Stomach smooth muscle (tissue), 2 donors: Measurements from ENCODE around the gene NACC2.

Source experiments
- H3K27ac ChIP-seq: one replicate; pipeline ENCODE4 v1.7.0; 2013; ENCODE audit warnings: mild to moderate bottlenecking, low read length, inconsistent platforms
- H3K27me3 ChIP-seq, 2 donors: one replicate each; pipeline ENCODE4 v1.7.0; 2013; ENCODE audit warnings: low read length in 2 of 2; ENCODE audit not compliant: insufficient read depth in 2 of 2, control insufficient read depth in 1 of 2
- H3K36me3 ChIP-seq, 2 donors: one replicate each; pipeline ENCODE4 v1.7.0; 2013; ENCODE audit warnings: low read length in 2 of 2; ENCODE audit not compliant: control insufficient read depth in 2 of 2, insufficient read depth in 2 of 2
- H3K4me1 ChIP-seq: one replicate; pipeline ENCODE4 v1.7.0; 2013; ENCODE audit warnings: low read length; ENCODE audit not compliant: control insufficient read depth, insufficient read depth
- H3K4me3 ChIP-seq, 2 donors: one replicate each; pipeline ENCODE4 v1.7.0; 2013; ENCODE audit warnings: low read length in 2 of 2
- H3K9ac ChIP-seq, 2 donors: one replicate each; pipeline ENCODE4 v1.7.0; 2013; ENCODE audit warnings: low read length in 2 of 2, mild to moderate bottlenecking in 1 of 2
- H3K9me3 ChIP-seq, 2 donors: one replicate each; pipeline ENCODE4 v1.7.0; 2013; ENCODE audit warnings: low read length in 2 of 2; ENCODE audit not compliant: control insufficient read depth in 2 of 2
- donor health status: healthy.
- donor health status: Pancreatic carcinoma.

The NACC2 gene

DNA sequence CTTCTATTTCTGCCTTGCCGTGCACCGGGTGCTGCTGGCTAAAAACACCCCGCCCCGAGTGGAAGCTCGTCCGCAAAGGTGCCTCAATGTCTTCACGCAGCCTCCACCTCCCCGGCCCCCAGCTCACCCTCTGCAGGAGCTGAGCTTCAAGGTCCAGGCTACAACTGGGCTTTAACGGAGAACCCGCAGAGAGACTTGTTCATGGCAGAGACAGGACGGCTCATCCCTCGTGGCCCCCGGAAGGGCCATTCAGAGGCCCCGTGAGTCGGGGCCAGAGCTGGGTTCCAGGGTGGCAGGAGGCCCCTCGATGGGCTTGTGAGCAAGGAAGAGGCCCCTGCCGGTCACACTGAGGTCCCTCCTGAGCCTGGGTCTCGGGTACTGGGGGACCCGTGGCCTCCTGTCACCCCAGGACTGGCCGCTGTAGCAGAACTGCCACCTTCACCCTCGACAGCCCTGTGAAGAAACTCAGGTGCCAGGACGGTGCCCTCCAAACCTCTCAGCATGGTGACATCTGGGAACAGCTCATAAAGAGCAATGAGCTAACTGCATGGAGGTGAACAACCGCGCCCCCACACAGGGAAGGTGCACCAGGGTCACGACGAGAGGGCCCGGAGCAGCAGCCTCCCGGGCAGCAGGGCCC lies 75.9 kb downstream of the NACC2 start:
- Histone ChIP-seq H3K27ac (no peak overlapping the region), H3K9ac (peak overlapping the region in 1 of 2 donors; percentile 29), H3K4me3 (no peak overlapping the region), H3K4me1 (peaks cover 50% of the 10 kb centered on the region), H3K9me3 (no peaks in the 10 kb centered on the region), H3K36me3 (peaks cover 0 to 12% of the 10 kb centered on the region in 2 donors), H3K27me3 (no peaks in the 10 kb centered on the region)

DNA sequence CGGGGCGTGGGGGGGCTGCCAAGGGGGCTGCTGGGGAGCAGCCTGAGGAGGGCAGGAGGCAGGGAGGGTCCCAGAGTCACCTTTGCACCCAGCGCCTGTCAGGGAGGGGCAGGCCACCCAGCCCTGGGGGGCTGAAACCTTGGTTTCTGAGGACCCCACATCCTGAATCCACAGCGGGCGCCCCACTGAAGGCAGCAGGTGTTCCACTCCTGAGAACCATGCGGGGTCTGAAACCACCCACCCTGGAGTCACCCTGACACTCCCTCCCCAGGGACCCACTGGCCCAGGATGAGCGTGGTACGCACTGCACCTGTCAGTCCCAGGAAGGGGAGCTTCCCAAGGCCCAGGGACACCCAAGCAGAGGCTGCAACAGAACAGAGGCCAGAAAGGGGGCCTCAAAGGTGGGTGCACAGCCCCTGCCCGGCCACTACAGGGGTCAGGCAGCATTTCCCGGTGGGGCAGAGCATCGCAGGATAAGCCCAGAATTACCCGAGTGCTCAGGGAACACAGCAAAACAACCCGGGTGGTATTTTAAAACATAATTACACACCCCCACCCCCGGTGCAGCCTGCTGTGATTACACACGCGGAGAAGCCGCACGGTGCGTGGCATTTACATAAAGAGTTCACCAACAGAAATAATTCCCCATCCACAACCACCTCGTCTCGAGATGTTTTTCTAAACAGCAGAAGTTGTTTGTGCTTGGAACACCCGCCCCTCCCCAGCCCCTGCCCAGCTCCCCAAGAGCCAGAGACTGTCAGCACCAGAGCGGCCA lies 76.6 kb downstream of the NACC2 start:
- no peaks in the 10 kb centered on the region for H3K9me3 ChIP-seq
- no peak overlapping the region for H3K27ac ChIP-seq
- H3K27me3 ChIP-seq, result no peaks in the 10 kb centered on the region
- H3K4me1 ChIP-seq, result peaks cover 42% of the 10 kb centered on the region
- no peak overlapping the region for H3K9ac ChIP-seq
- peaks cover 0 to 13% of the 10 kb centered on the region in 2 donors for H3K36me3 ChIP-seq
- no peak overlapping the region for H3K4me3 ChIP-seq

DNA sequence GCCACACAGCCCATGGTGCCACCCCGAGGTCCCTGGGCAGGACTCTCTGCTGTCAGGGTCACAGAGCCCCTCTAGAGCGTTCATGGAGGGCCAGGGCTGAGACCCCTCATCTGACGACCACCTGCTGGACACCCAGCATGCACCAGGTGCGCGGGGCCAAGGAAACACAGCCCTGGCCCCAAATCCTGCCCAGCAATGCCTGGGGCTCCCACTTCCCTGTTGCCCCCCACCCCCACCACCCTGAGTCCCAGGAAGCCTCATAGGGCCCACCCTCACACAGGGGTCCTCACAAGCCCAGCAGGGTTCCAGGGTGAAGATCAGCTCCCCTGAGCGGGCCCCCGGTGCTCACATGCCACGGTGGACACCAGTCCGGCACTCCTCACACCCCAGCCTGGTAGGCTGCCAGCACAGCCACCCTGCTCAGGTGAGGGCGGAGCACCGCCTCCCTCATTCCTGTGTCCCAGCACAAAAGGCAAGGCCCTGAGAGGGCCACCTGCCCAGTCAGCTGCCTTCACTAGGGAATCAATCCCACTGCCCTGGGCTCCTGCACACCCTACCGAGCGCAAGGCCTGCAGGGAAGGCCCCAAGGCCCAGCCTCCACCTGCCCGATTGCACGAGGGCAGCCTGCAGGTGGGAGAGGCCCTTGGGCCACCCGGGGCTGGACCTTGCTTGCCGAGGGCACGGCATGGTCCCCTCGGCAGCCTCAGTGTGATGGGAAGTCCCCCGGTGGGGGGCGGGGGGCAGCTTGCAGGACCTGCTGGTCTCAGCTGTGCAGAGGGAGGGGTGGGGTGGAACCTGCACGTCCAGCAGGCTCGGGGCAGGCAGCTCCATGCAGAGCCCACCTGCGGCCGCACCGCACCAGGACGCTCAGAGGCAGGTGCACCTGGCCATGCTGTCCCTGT lies 77.5 kb downstream of the NACC2 start:
- no peaks in the 10 kb centered on the region for H3K9me3 ChIP-seq
- no peak overlapping the region for H3K9ac ChIP-seq

DNA sequence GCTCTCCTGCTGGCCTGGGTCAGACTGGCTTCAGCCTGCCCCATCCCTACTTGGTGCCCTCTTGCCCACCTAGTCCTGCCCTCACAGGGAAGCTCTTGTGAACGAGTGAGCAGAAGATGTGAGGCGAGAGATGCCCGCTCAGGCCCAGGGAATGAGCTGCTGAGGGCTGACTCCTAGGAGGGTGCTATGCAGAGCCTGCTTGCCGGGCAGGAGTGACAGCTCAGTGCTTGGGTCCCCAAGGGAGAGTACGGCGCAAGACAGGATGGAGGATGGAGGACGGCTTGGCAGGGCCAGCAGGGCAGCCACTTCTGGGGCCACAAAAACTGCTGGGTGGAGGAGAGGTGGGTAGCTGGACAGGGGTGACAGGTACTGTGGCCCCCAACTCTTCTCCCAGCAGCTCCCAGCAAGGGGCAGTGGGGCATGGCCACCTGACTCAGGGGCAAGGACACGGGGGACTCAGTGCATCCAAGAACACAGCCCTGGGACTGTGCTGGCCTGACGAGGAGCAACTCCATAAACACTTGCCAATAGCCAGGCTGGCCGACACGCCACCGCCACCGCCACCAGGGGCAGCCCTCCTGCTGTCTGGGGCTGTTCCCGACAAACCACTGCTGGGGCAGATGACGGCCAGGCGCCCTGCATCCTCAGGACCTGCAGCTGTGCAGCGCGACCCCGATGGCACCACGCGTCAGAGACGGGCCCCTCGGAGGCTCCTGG lies 78.4 kb downstream of the NACC2 start:
- no peak overlapping the region for H3K27ac ChIP-seq
- H3K36me3 ChIP-seq, result peaks cover 0 to 13% of the 10 kb centered on the region in 2 donors
- H3K27me3 ChIP-seq, result no peaks in the 10 kb centered on the region
- H3K4me3 ChIP-seq, result no peak overlapping the region
- no peaks in the 10 kb centered on the region for H3K9me3 ChIP-seq
- H3K4me1 ChIP-seq, result peaks cover 40% of the 10 kb centered on the region
- no peak overlapping the region for H3K9ac ChIP-seq

More for the DNA sequence above, 77.5 kb downstream of the NACC2 start:
- Histone ChIP-seq H3K27me3 (no peaks in the 10 kb centered on the region), H3K4me1 (peaks cover 40% of the 10 kb centered on the region), H3K27ac (no peak overlapping the region), H3K36me3 (peaks cover 0 to 15% of the 10 kb centered on the region in 2 donors), H3K4me3 (no peak overlapping the region)

DNA sequence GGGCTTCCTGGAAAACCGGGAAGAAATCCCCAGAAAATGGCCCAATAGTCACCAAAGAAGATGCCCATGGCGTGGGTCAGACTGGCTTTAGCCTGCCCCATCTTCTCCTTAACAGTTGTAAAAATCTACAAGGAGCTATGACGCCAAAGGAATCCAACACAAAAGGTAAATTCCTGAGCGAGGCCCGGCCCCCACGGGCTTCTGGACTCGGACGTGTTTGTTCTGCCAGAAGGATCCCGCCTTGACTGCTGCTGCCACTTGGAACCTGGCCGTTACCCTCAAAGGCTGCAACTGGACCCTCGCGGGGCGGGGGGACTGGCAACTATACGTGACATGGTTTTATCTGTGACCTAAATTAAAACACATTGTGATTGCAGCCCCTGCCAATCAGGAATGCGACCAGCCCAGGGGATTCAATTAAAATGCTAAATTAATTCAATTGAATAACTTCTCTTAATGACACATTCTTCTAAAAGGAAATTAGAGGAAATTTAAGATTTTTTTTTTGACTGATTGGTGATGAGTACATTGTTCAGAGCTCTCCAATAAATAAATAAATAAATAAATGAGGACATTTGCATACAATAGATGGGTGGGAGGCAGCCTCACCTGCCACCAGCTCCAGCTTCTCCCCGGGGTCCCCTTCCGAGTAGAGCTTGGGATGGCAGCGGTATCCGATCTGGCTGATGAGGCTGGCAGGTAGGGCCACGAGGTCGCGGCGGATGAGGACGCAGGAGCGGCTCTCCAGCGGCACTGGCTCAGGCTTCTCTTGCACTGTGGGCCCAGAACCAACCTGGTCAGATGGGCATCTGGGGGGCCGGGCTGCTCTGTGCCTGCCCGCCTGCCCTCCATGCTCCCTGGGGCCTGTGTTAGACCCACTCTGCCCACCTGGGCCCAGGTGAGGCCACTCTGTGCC lies 79.2 kb downstream of the NACC2 start:
- Histone ChIP-seq H3K9ac (no peak overlapping the region), H3K36me3 (peaks cover 0 to 8% of the 10 kb centered on the region in 2 donors), H3K27me3 (no peaks in the 10 kb centered on the region), H3K9me3 (no peaks in the 10 kb centered on the region), H3K27ac (no peak overlapping the region), H3K4me1 (peaks cover 39% of the 10 kb centered on the region), H3K4me3 (no peak overlapping the region)

DNA sequence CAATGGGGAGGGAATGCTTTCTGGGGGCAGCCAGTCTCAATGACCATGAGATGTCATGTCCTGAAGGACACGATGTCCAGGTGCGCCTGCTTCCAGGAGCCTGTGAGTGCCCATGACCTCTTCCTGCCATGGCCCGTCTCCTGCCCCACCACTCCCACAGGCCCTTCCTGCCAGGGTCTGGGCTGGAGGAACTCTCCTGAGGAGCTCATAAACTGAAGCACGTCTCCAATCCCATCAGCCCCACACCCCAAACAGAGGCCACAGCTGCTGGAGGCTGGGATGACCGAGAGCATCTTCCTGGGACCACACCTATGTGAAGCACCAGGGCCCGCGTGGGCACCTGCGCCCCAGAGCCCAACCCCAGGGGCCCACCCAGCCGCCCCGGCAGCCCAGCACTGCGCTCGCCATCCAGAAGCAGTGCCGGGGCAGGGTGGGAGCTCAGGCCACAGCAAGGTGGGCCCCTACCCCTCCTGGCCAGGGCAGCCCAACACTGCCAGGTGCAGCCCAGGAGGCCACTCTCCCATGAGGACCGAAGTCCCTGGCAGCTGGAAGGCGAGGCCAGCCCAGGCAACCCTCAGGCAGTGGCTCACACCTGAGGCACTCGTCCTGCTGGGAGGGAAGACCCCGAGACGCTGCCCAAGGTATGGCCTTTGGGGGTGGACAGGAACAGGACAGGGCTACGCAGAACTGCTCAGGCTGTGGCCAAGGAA lies 80.0 kb downstream of the NACC2 start:
- no peak overlapping the region for H3K9ac ChIP-seq
- no peak overlapping the region for H3K27ac ChIP-seq
- H3K27me3 ChIP-seq, result no peaks in the 10 kb centered on the region
- peaks cover 38% of the 10 kb centered on the region for H3K4me1 ChIP-seq
- H3K9me3 ChIP-seq, result no peaks in the 10 kb centered on the region
- no peak overlapping the region for H3K4me3 ChIP-seq
- H3K36me3 ChIP-seq, result peaks cover 0 to 8% of the 10 kb centered on the region in 2 donors

DNA sequence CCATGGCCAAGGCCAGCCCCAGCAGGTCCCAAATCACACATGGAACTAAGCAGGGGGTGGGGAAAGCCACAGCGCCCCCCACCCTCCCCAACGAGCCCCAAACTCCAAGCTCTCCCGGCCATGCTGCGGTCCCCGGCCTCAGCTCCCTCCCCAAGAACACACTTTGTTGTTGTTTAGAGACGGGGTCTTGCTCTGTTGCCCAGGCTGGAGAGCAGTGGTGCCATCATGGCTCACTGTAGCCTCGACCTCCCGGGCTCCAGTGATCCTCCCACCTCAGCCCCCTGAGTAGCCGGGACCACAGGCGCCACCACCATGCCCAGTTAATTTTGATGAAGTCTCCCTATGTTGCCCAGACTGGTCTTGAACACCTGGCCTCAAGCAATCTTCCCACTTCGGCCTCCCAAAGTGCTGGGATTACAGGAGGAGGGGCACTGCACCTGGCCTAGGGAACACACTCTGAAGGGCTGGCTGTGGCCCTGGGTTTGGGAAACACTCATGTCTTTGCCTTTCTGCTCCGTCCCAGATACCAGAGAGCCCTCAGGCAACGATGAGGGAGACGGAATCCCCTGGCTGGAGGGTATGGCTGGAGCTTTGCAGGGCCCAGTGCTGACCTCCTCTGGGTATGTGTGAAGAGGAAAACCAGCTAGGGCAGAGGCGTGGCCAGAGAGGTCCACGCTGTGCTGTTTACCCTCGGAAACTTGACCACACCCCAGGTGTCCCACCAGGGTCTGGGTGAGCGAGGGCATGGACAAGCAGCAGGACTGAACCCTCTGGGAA lies 80.8 kb downstream of the NACC2 start:
- no peak overlapping the region for H3K27ac ChIP-seq
- H3K4me1 ChIP-seq, result peaks cover 38% of the 10 kb centered on the region
- no peak overlapping the region for H3K9ac ChIP-seq
- peaks cover under 1 to 8% of the 10 kb centered on the region in 2 donors for H3K36me3 ChIP-seq
- no peaks in the 10 kb centered on the region for H3K9me3 ChIP-seq
- no peak overlapping the region for H3K4me3 ChIP-seq
- no peaks in the 10 kb centered on the region for H3K27me3 ChIP-seq

DNA sequence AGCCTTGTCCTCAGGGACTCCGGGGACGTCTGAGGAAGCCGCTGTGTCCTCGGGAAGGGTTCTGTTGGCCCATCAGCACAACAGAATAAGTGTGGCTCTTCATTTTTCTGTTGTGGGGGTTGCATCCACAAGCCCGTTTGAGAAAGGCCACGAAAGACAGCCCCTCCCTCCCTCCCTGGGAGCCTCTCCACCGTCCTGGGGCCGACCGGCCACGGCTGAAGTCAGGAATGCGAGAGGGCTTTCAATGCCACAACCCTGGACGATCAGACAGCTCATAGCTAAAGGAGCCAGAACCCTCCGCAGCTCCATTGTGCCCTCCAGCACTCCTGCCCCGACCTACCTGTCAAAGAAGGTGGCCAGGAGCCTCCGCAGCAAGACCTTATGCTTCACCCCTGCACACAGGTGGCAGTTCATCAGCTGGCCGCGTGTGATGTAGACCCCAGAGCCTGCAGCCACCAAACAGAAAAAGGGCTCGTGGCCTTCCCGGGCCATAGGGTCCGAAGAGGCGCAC lies 81.5 kb downstream of the NACC2 start:
- Histone ChIP-seq H3K36me3 (peaks cover 6 to 10% of the 10 kb centered on the region in 2 donors), H3K27me3 (no peaks in the 10 kb centered on the region), H3K4me1 (peaks cover 38% of the 10 kb centered on the region), H3K4me3 (no peak overlapping the region), H3K9me3 (no peaks in the 10 kb centered on the region), H3K27ac (no peak overlapping the region), H3K9ac (no peak overlapping the region)
